Measurements from ENCODE around the gene CBX4. TPM values are rescaled to one million over a fixed set of nuclear protein-coding genes. Genes with fewer than 3 reads are reported as not detected.

The CBX4 gene
- total RNA-seq, 1 donor from 2014 or later = 2.7 TPM

DNA sequence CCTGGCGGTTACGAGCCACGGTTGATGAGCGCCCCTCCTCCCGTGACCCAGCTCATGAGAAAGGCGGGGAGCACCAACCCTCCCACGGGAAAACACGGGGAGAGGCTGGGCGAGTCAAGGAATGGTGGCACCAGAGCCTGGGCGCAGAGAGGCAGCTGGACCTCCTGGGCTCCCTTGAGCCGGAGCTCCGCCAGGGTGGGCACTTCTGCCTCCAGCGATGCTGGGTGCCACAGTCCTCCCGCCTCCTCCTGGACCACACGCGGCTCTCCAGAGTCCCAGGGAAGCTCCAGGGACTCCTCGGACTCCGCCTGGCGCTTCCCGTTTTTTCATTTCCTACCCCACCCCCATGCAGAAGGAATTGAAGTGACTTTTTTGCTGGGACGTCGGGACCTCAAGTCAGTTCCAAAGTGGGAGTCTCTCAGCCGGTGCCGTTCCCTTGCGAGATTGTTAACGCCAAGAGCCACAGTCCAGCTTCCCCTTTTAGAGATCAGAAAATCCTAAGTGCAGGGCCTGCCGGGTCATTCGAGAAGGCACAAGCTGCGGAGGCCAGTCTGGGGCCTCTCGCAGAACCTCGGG is 35.7 kb downstream of the CBX4 start:
- Histone ChIP-seq H3K79me2 (ENCODE audit: low read depth) (no peaks in the 10 kb centered on the region), H3K27me3 (peaks cover 100% of the 10 kb centered on the region), H2AFZ (replicated peaks) (no peak overlapping the region), H3K9ac (no peak overlapping the region), H3K4me1 (peaks cover 41% of the 10 kb centered on the region), H3K4me2 (peak overlapping the region; percentile 49), H3K4me3 (no peak overlapping the region), H3K9me3 (ENCODE audit: low read depth) (no peaks in the 10 kb centered on the region), H4K20me1 (ENCODE audit: low read depth) (peaks cover 87% of the 10 kb centered on the region), H3F3A (ENCODE audit: low read depth) (peaks cover 78% of the 10 kb centered on the region), H3K36me3 (no peaks in the 10 kb centered on the region), H3K27ac (no peak overlapping the region)
- DNase-seq (ENCODE audit: low spot score) = peak; percentile 22
- Mint-ChIP-seq H3K4me3 (peak overlapping the region; percentile 74), H3K27me3 (ENCODE audit: insufficient read depth, low read depth) (peaks cover 89% of the 10 kb centered on the region), H3K9me3 (peaks cover 8% of the 10 kb centered on the region), H3K27ac (no peak overlapping the region), H3K36me3 (no peaks in the 10 kb centered on the region), H3K4me1 (peaks cover 53% of the 10 kb centered on the region)
- TF ChIP-seq EZH2 (IDR thresholded peaks at IDR 0.05) (no peak), EZH2phosphoT487 (IDR thresholded peaks at IDR 0.05) (no peak)
- TF ChIP-seq, protein P1, sequence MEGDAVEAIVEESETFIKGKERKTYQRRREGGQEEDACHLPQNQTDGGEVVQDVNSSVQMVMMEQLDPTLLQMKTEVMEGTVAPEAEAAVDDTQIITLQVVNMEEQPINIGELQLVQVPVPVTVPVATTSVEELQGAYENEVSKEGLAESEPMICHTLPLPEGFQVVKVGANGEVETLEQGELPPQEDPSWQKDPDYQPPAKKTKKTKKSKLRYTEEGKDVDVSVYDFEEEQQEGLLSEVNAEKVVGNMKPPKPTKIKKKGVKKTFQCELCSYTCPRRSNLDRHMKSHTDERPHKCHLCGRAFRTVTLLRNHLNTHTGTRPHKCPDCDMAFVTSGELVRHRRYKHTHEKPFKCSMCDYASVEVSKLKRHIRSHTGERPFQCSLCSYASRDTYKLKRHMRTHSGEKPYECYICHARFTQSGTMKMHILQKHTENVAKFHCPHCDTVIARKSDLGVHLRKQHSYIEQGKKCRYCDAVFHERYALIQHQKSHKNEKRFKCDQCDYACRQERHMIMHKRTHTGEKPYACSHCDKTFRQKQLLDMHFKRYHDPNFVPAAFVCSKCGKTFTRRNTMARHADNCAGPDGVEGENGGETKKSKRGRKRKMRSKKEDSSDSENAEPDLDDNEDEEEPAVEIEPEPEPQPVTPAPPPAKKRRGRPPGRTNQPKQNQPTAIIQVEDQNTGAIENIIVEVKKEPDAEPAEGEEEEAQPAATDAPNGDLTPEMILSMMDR (IDR thresholded peaks at IDR 0.05) = no peak

DNA sequence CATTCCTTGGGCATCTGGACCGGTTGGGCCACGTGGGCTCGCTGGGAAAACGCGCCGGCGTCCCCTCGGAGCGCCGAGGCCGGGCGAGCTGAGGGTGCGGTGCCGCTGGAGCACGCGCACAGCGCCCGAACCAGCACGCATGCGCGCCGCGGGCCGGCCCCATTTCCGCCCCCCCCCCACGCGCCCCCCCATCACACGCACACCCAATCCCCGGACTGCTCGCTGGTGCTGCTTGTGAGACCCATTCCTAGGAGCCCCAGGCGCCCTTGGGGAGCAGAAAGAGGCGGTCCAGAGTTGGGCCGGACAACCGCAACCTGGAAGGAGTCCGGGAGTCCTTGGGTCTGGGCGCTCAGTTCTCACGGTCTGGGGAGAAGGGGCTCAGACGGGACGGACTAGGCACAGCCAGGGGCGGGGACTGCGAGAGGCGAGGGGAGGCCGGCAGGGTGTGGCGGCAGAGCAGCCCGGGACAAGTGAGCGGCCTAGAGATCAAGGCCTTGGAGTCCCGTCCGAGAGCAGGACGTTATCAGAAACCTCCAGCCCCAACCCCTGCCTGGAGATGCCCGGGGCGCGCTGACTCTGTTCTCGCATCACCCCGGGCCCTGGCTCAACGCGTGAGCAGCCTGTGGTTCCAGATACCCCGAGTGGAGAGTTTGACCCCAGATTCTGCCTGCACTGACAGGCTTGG is 36.4 kb downstream of the CBX4 start:
- TF ChIP-seq, protein P1 (IDR thresholded peaks at IDR 0.05) = no peak
- TF ChIP-seq EZH2 (IDR thresholded peaks at IDR 0.05) (no peak), EZH2phosphoT487 (IDR thresholded peaks at IDR 0.05) (no peak)
- Histone ChIP-seq H4K20me1 (ENCODE audit: low read depth) (peaks cover 82% of the 10 kb centered on the region), H3K4me1 (peaks cover 47% of the 10 kb centered on the region), H3K4me3 (no peak overlapping the region), H3K36me3 (no peaks in the 10 kb centered on the region), H3F3A (ENCODE audit: low read depth) (peaks cover 80% of the 10 kb centered on the region), H3K27me3 (peaks cover 100% of the 10 kb centered on the region), H3K27ac (no peak overlapping the region), H2AFZ (replicated peaks) (no peak overlapping the region), H3K9me3 (ENCODE audit: low read depth) (no peaks in the 10 kb centered on the region), H3K9ac (no peak overlapping the region), H3K79me2 (ENCODE audit: low read depth) (no peaks in the 10 kb centered on the region), H3K4me2 (peak overlapping the region; percentile 2)
- peak; percentile 45 for DNase-seq (ENCODE audit: low spot score)
- H3K9me3 Mint-ChIP-seq = peaks cover 8% of the 10 kb centered on the region
- H3K36me3 Mint-ChIP-seq = no peaks in the 10 kb centered on the region
- H3K4me3 Mint-ChIP-seq = peak overlapping the region; percentile 41
- no peak overlapping the region for H3K27ac Mint-ChIP-seq
- H3K4me1 Mint-ChIP-seq = peaks cover 56% of the 10 kb centered on the region
- peaks cover 85% of the 10 kb centered on the region for H3K27me3 Mint-ChIP-seq (ENCODE audit: insufficient read depth, low read depth)

DNA sequence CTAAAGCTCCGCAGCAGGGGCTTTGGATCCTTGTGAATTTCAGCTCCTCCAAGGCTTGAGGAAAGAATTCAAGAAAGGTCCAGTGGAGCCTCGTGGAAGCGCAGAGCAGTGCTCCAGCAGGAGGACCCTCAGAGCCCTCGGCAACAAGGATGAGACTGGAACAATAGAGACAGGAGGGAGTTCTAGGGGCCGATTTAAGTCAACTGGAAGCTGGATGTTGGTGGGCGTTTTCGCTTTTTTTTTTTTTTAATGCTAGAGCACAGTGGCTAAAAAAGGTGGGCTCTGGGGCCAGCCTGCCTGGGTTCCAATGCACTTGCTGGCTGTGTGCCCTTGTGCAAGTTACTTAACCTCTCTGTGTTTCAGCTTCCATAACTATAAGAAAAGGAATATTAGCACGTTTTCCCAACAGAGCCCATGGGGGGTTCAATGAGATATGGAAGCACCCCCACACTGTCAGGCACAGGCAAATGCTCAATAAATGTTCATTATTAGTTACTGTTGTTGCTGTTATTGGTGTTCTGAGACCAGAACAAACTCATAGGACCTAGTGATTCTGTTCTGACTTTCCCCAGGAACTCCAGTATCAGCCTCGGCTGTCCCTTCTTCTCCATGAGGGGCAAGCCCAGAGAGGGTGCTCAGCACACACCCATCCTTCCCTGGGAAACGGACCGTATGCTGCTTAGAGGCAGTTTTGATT is 37.1 kb downstream of the CBX4 start:
- Histone ChIP-seq H2AFZ (replicated peaks) (no peak overlapping the region), H3K36me3 (no peaks in the 10 kb centered on the region), H3K4me1 (peaks cover 49% of the 10 kb centered on the region), H3K79me2 (ENCODE audit: low read depth) (no peaks in the 10 kb centered on the region), H3K4me2 (peak overlapping the region; percentile 2), H3K27ac (no peak overlapping the region), H3F3A (ENCODE audit: low read depth) (peaks cover 76% of the 10 kb centered on the region), H3K9me3 (ENCODE audit: low read depth) (no peaks in the 10 kb centered on the region), H3K9ac (no peak overlapping the region), H3K27me3 (peaks cover 97% of the 10 kb centered on the region), H4K20me1 (ENCODE audit: low read depth) (peaks cover 75% of the 10 kb centered on the region), H3K4me3 (no peak overlapping the region)
- Mint-ChIP-seq H3K4me1 (peaks cover 54% of the 10 kb centered on the region), H3K36me3 (no peaks in the 10 kb centered on the region), H3K4me3 (peak overlapping the region; percentile 58), H3K27me3 (ENCODE audit: insufficient read depth, low read depth) (peaks cover 78% of the 10 kb centered on the region), H3K9me3 (peaks cover 8% of the 10 kb centered on the region), H3K27ac (peak overlapping the region; percentile 50)
- TF ChIP-seq, protein P1 (IDR thresholded peaks at IDR 0.05) = no peak
- TF ChIP-seq EZH2 (IDR thresholded peaks at IDR 0.05) (peak; percentile 68), EZH2phosphoT487 (IDR thresholded peaks at IDR 0.05) (peak; percentile 90)
- peak; percentile 41 for DNase-seq (ENCODE audit: low spot score)
